Neuronal stem cell (in vitro differentiated cells): ENCODE measurements around the gene PRKCI.

Experiments
- DNase-seq: peaks from one replicate; pipeline ENCODE4 v3.0.0-alpha.2; 2013; ENCODE audit warnings: low spot score
- H2AFZ ChIP-seq: one replicate; pipeline ENCODE4 v1.6.1; 2013; ENCODE audit warnings: mild to moderate bottlenecking, low read length, inconsistent platforms
- H2AK5ac ChIP-seq: 2 replicates; pipeline ENCODE4 v1.6.1; 2013; ENCODE audit warnings: low read depth, mild to moderate bottlenecking, inconsistent platforms, low read length, moderate library complexity, mixed read lengths
- H2BK120ac ChIP-seq: 2 replicates; pipeline ENCODE4 v1.6.1; 2013; ENCODE audit warnings: low read depth, mild to moderate bottlenecking, inconsistent platforms, low read length, moderate library complexity, mixed read lengths
- H2BK12ac ChIP-seq: one replicate; pipeline ENCODE4 v1.6.1; 2013; ENCODE audit warnings: low read length, inconsistent platforms
- H2BK15ac ChIP-seq: 2 replicates; pipeline ENCODE4 v1.6.1; 2013; ENCODE audit warnings: mild to moderate bottlenecking, low read length, inconsistent platforms, mixed read lengths
- H2BK5ac ChIP-seq: one replicate; pipeline ENCODE4 v1.6.1; 2013; ENCODE audit warnings: inconsistent platforms, mild to moderate bottlenecking, low read length, moderate library complexity
- H3K14ac ChIP-seq: one replicate; pipeline ENCODE4 v1.6.1; 2013; ENCODE audit warnings: low read length, inconsistent platforms
- H3K18ac ChIP-seq: 2 replicates; pipeline ENCODE4 v1.6.1; 2013; ENCODE audit warnings: low read length, inconsistent platforms
- H3K23ac ChIP-seq: 2 replicates; pipeline ENCODE4 v1.6.1; 2013; ENCODE audit warnings: low read depth, mild to moderate bottlenecking, mixed read lengths, low read length, inconsistent platforms; ENCODE audit not compliant: poor library complexity
- H3K27ac ChIP-seq: replicated peaks from 3 replicates; pipeline ENCODE4 v1.5.1; 2013; ENCODE audit warnings: low read length, inconsistent platforms
- H3K27me3 ChIP-seq, 3 experiments: 2 replicates each; pipeline ENCODE4 v1.6.1; 2013; ENCODE audit warnings: low read length in 3 of 3, mild to moderate bottlenecking in 2 of 3, inconsistent platforms in 1 of 3, low read depth in 1 of 3, mixed read lengths in 1 of 3, moderate library complexity in 1 of 3; ENCODE audit not compliant: control insufficient read depth in 3 of 3, insufficient read depth in 3 of 3
- H3K36me3 ChIP-seq, 2 donors: replicated peaks in 1 of 2; 2 replicates each; pipeline ENCODE4 v1.6.1; 2013; ENCODE audit warnings: low read length in 2 of 2; ENCODE audit not compliant: control insufficient read depth in 2 of 2, insufficient read depth in 2 of 2
- H3K4ac ChIP-seq: 2 replicates; pipeline ENCODE4 v1.6.1; 2013; ENCODE audit warnings: inconsistent platforms, mild to moderate bottlenecking, low read length, moderate library complexity
- H3K4me1 ChIP-seq, 2 donors: 1 replicate in 1 of 2; 2 replicates in 1 of 2; pipeline ENCODE4 v1.6.1; 2013; ENCODE audit warnings: low read length in 2 of 2, low read depth in 1 of 2; ENCODE audit not compliant: control insufficient read depth in 2 of 2, insufficient read depth in 1 of 2
- H3K4me2 ChIP-seq: one replicate; pipeline ENCODE4 v1.6.1; 2013; ENCODE audit warnings: mild to moderate bottlenecking, low read length, inconsistent platforms; ENCODE audit not compliant: insufficient read depth, poor library complexity, severe bottlenecking
- H3K4me3 ChIP-seq, 2 donors: 2 replicates each; pipeline ENCODE4 v1.5.1; 2013; ENCODE audit warnings: low read length in 2 of 2, mild to moderate bottlenecking in 2 of 2, inconsistent platforms in 1 of 2, moderate library complexity in 1 of 2
- H3K79me1 ChIP-seq: one replicate; pipeline ENCODE4 v1.6.1; 2013; ENCODE audit warnings: low read depth, mild to moderate bottlenecking, inconsistent platforms, low read length, moderate library complexity
- H3K9ac ChIP-seq: one replicate; pipeline ENCODE4 v1.6.1; 2013; ENCODE audit warnings: mild to moderate bottlenecking, low read depth, low read length, inconsistent platforms; ENCODE audit not compliant: poor library complexity
- H3K9me3 ChIP-seq, 2 donors: replicated peaks in 1 of 2; 2 replicates each; pipeline versions ENCODE3 to v1.6.1; 2013; ENCODE audit warnings: low read length in 2 of 2, mild to moderate bottlenecking in 2 of 2, inconsistent platforms in 1 of 2, low read depth in 1 of 2, mixed read lengths in 1 of 2, moderate library complexity in 1 of 2; ENCODE audit not compliant: control insufficient read depth in 2 of 2, insufficient read depth in 1 of 2
- H4K8ac ChIP-seq: one replicate; pipeline ENCODE4 v1.6.1; 2013; ENCODE audit warnings: low read depth, mild to moderate bottlenecking, inconsistent platforms, low read length, moderate library complexity
- H4K91ac ChIP-seq: one replicate; pipeline ENCODE4 v1.6.1; 2013; ENCODE audit warnings: low read length, low read depth, mild to moderate bottlenecking, inconsistent platforms; ENCODE audit not compliant: poor library complexity
- WGBS, 2 donors: extraction: QIAGEN DNeasy Blood & Tissue Kit; methylation state at CpG; one replicate each; pipeline ENCODE4 v1.1.7; 2013; ENCODE audit warnings: missing lambda C conversion rate in 2 of 2, mixed read lengths in 1 of 2; ENCODE audit not compliant: insufficient read length in 2 of 2, insufficient replicate concordance in 1 of 2; ENCODE audit errors: extremely low coverage in 2 of 2; 5-methylcytosine and 5-hydroxymethylcytosine counted together

The PRKCI gene

GRCh38 chr3:170346481-170347392 lies 124.5 kb downstream of the PRKCI start:
- Histone ChIP-seq H3K23ac (no peak overlapping the region), H4K91ac (no peak overlapping the region), H3K9me3 (no peaks in the 10 kb centered on the region), H3K36me3 (no peaks in the 10 kb centered on the region), H3K4me1 (no peaks in the 10 kb centered on the region), H2BK12ac (no peak overlapping the region), H2BK120ac (no peak overlapping the region), H3K4me3 (no peak overlapping the region), H3K9ac (no peak overlapping the region), H2AFZ (no peak overlapping the region), H3K4ac (no peak overlapping the region), H4K8ac (no peak overlapping the region), H3K4me2 (no peak overlapping the region), H2BK5ac (no peak overlapping the region), H3K14ac (no peak overlapping the region), H2BK15ac (no peak overlapping the region), H3K27ac (no peak overlapping the region), H3K27me3 (peaks cover 0 to 2% (median 0%) of the 10 kb centered on the region in 3 experiments), H2AK5ac (no peak overlapping the region), H3K79me1 (no peaks in the 10 kb centered on the region), H3K18ac (no peak overlapping the region)
- no CpG with 5 or more reads among the region's 12 CpGs for WGBS, 2 donors
- no peak for DNase-seq

GRCh38 chr3:170350515-170351413 lies 128.5 kb downstream of the PRKCI start:
- Histone ChIP-seq H4K91ac (no peak overlapping the region), H3K36me3 (no peaks in the 10 kb centered on the region), H3K4ac (no peak overlapping the region), H3K4me1 (peaks cover 3 to 14% of the 10 kb centered on the region in 2 donors), H3K23ac (no peak overlapping the region), H3K27me3 (peaks cover 0 to 4% (median 0%) of the 10 kb centered on the region in 3 experiments), H2BK12ac (no peak overlapping the region), H2BK120ac (no peak overlapping the region), H3K9ac (no peak overlapping the region), H3K18ac (no peak overlapping the region), H2AFZ (peak overlapping the region; percentile 31), H3K79me1 (no peaks in the 10 kb centered on the region), H4K8ac (no peak overlapping the region), H3K14ac (no peak overlapping the region), H2AK5ac (no peak overlapping the region), H3K9me3 (no peaks in the 10 kb centered on the region), H3K4me3 (no peak overlapping the region), H2BK5ac (no peak overlapping the region), H2BK15ac (no peak overlapping the region), H3K4me2 (no peak overlapping the region), H3K27ac (no peak overlapping the region)
- no peak for DNase-seq
- WGBS, 2 donors, result no CpG with 5 or more reads among the region's 8 CpGs

GRCh38 chr3:170352936-170353335 lies 130.7 kb downstream of the PRKCI start:
- H3K36me3 ChIP-seq, result no peaks in the 10 kb centered on the region
- H2BK5ac ChIP-seq, result no peak overlapping the region
- no CpG with 5 or more reads among the region's 7 CpGs for WGBS, 2 donors
- peaks cover 0 to 4% (median 0%) of the 10 kb centered on the region in 3 experiments for H3K27me3 ChIP-seq
- H3K4me1 ChIP-seq, result peaks cover 7 to 16% of the 10 kb centered on the region in 2 donors
- no peak overlapping the region for H3K4me3 ChIP-seq
- H2BK120ac ChIP-seq, result no peak overlapping the region
- H3K4me2 ChIP-seq, result no peak overlapping the region
- H2AFZ ChIP-seq, result no peak overlapping the region
- no peak for DNase-seq
- no peak overlapping the region for H3K18ac ChIP-seq
- H2BK15ac ChIP-seq, result no peak overlapping the region
- no peak overlapping the region for H3K4ac ChIP-seq
- no peak overlapping the region for H2AK5ac ChIP-seq
- H4K8ac ChIP-seq, result no peak overlapping the region
- no peak overlapping the region for H3K14ac ChIP-seq
- no peak overlapping the region for H2BK12ac ChIP-seq
- H3K9me3 ChIP-seq, result no peaks in the 10 kb centered on the region
- H3K27ac ChIP-seq, result no peak overlapping the region
- no peak overlapping the region for H3K9ac ChIP-seq
- H4K91ac ChIP-seq, result no peak overlapping the region
- H3K79me1 ChIP-seq, result no peaks in the 10 kb centered on the region
- H3K23ac ChIP-seq, result no peak overlapping the region

GRCh38 chr3:170353485-170353884 lies 131.3 kb downstream of the PRKCI start:
- Histone ChIP-seq H3K27me3 (peaks cover 0 to 4% (median 0%) of the 10 kb centered on the region in 3 experiments), H3K27ac (no peak overlapping the region), H3K4me3 (no peak overlapping the region), H3K4me1 (peaks cover 7 to 16% of the 10 kb centered on the region in 2 donors), H2BK15ac (no peak overlapping the region), H3K4ac (no peak overlapping the region), H4K8ac (no peak overlapping the region), H3K9me3 (no peaks in the 10 kb centered on the region), H3K36me3 (no peaks in the 10 kb centered on the region), H3K14ac (no peak overlapping the region), H3K9ac (no peak overlapping the region), H3K23ac (no peak overlapping the region), H3K18ac (no peak overlapping the region), H2BK120ac (no peak overlapping the region), H3K4me2 (no peak overlapping the region), H4K91ac (no peak overlapping the region), H2BK12ac (no peak overlapping the region), H2AK5ac (no peak overlapping the region), H3K79me1 (no peaks in the 10 kb centered on the region), H2AFZ (no peak overlapping the region), H2BK5ac (no peak overlapping the region)
- no peak for DNase-seq
